Measurements from ENCODE around the gene PDHA1.

The PDHA1 gene

GRCh38 chrX:19375546-19375945 lies 31.8 kb downstream of the PDHA1 start:
- DNase-seq (ENCODE audit: low read depth in 1 of 2, low spot score in 1 of 2), result no peak

GRCh38 chrX:19377799-19378198 lies 34.1 kb downstream of the PDHA1 start:
- no peak for DNase-seq (ENCODE audit: low read depth in 1 of 2, low spot score in 1 of 2)

GRCh38 chrX:19381326-19381725 lies 37.6 kb downstream of the PDHA1 start:
- DNase-seq (ENCODE audit: low read depth in 1 of 2, low spot score in 1 of 2), result no peak

GRCh38 chrX:19382555-19383145 lies 38.9 kb downstream of the PDHA1 start:
- peak; percentile 1 to 24 for DNase-seq (ENCODE audit: low read depth in 1 of 2, low spot score in 1 of 2)

GRCh38 chrX:19386679-19387078 lies 43.0 kb downstream of the PDHA1 start:
- no peak for DNase-seq (ENCODE audit: low read depth in 1 of 2, low spot score in 1 of 2)

- no peak for DNase-seq (ENCODE audit: low read depth in 1 of 2, low spot score in 1 of 2)
These were observed 44.4 kb downstream of the PDHA1 start for GRCh38 chrX:19388064-19388679.

GRCh38 chrX:19388741-19389140 lies 45.0 kb downstream of the PDHA1 start:
- no peak for DNase-seq (ENCODE audit: low read depth in 1 of 2, low spot score in 1 of 2)

GRCh38 chrX:19389227-19389845 lies 45.6 kb downstream of the PDHA1 start:
- DNase-seq (ENCODE audit: low read depth in 1 of 2, low spot score in 1 of 2), result no peak

GRCh38 chrX:19392078-19392477 lies 48.4 kb downstream of the PDHA1 start:
- no peak for DNase-seq (ENCODE audit: low read depth in 1 of 2, low spot score in 1 of 2)

GRCh38 chrX:19392703-19393102 lies 49.0 kb downstream of the PDHA1 start:
- DNase-seq (ENCODE audit: low read depth in 1 of 2, low spot score in 1 of 2), result no peak

GRCh38 chrX:19403696-19404095 lies 60.0 kb downstream of the PDHA1 start:
- no peak for DNase-seq (ENCODE audit: low read depth in 1 of 2, low spot score in 1 of 2)

- DNase-seq (ENCODE audit: low read depth in 1 of 2, low spot score in 1 of 2), result no peak
These were observed 66.5 kb downstream of the PDHA1 start for GRCh38 chrX:19410259-19410658.
